ENCODE results near the gene KRR1.

The KRR1 gene

GRCh38 chr12:75511116-75512048 lies at the start of gene KRR1:
Gene KRR1, minus strand, starts transcription at chr12:75511609. Its CDS starts 12 bp downstream, at chr12:75511597.
- peak; percentile 98 for DNase-seq (ENCODE audit: low read depth, low spot score)

GRCh38 chr12:75560167-75560566 lies 48.8 kb upstream of the KRR1 start:
- DNase-seq (ENCODE audit: low read depth, low spot score), result no peak

GRCh38 chr12:75558287-75558686 lies 46.9 kb upstream of the KRR1 start:
- DNase-seq (ENCODE audit: low read depth, low spot score), result no peak

DNA sequence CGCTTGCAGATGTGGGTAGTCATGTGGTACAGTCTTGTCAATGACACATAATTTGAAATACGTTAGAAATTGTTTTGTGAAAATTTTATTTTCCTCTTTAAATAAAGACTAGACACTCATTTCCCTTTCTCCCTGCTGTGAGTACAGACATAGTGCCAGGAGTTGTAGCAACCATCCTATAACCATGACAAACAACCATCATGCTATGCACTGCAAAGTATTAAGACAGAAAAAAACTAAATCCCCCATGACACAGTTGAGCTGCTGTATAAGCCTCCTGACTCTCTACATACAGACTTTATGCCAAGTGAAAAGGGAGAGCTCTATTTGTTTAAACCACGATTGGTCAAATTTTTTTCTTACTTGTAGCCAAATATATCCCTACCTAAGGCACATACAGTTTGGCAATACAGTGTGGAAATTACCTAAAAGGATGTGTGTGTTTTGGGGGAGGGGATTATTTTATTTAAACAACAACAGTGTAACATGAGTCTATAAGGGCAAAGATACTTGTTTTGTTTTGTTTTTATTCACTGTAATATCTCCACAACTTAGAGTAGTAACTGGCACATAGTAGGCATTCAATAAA lies 45.0 kb upstream of the KRR1 start:
- no peak for DNase-seq (ENCODE audit: low read depth, low spot score)

DNA sequence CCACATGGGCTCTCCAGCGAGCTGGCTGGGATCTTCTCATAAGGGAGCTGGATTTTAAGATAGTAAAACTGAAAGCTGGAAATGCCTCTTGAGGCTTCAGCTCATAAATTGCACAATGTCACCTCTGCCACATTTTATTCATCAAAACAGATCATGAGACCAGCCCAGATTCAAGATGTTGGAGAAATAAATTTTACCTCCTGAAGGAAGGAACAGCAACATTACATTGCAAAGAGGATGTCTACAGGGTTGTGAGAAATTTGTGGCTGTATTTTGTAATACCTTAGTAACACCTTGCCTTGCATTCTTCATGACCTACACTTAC lies 43.1 kb upstream of the KRR1 start:
- no peak for DNase-seq (ENCODE audit: low read depth, low spot score)

DNA sequence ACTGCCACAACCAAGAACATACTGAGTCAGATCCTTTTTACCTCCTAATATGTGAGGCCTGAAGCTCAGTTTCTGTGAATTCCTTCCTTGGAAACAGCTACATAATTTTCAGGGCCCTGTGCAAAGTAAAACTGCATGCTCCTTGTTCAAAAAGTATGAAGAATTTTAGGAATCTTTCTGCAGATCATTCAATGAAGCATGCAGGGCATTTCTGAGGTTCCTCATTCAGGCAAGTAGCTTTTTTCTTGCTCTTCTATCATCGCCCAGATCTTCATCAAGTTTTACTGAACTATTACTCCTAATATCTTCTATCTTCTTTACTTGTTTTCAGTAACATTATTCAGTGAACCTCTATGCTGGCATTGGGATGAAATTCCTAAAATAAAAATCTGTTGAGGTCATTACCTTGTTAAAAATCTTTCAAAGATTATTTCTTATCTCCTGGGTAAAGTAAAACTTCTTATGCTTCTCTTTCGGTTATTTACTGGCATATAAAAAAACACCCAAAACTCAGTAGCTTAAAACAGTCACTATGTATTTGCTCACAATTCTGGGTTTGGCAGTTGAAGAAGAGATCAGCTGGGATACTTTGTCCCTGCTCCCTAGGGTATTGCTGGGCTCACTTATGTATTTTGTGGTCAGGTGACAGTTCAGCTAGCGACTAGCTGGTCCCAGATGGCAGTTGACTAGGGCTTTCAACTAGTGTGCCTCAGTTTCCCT lies 42.6 kb upstream of the KRR1 start:
- DNase-seq (ENCODE audit: low read depth, low spot score), result no peak

DNA sequence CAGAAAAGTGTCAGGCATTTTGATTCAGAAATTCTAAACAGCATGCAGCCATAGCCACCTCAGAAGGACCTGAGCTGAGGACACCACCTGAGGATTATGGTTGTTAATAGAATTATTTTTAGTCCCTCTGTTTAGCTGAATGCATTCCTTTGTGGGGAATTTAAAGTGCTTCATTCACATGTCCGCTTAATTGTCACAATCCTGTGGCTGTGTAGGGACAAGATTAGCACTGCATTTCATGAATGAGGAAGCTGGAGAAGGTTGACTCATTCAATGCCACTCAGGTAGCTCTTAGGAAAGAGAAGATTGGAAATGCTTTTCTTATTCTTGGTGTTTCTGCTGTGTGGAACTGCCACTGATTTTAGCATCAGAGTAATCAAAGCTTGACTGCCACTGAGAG lies 42.0 kb upstream of the KRR1 start:
- DNase-seq (ENCODE audit: low read depth, low spot score), result no peak

DNA sequence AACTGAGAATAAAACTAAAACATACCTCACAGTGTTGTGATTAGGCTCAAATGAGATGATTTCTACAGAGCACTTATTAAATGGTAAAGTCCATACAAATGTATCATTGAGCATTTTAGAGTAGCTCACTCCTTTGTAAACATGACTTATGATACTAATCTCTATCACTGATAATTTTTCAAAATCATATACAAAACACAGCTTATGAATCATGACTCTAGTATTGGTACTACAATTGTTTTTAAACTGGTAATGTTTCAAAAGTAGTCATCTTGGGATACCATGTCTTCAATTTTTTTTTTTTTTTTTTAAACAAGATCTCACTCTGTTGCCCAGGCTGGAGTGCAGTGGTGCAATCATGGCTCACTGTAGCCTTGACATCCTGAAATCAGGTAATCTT lies 40.1 kb upstream of the KRR1 start:
- no peak for DNase-seq (ENCODE audit: low read depth, low spot score)

DNA sequence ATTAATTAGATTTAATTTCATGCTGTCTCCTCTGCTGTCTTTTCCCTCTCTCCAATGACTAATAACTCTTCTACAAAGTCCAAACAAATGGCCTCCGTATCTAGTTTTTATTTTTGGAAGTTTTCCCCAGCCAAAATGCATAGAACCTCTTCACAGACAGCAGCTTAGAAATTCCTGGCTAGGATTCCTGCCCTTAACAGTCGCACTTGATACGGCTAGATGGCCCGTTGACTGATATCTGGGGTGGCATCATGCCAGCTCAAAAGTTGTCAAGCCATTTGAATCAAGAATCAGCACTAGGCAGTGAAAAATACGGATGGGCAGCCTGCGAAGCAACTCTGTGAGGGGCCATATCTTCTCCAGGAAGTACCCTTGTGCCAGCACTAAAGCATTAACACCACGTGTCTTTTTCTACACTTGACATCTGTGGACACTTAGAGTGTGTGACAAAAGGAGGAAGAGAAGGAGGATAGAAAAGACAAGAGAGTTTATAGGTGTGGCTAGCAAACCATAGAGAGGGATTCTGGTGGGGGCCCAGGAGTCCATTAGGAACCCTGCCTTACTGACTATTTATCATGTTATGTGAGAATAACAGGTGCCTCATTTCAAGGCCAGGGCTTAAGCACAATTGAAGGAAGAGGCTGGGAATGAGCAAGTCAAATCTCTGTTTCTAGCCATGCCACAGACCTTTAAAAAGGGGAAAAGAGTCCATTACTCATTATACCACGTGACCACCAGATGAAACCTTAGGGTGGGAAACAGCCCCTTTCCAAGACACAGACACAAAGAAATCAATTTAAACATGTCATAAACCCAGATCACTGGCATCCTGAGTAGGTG lies 39.2 kb upstream of the KRR1 start:
- DNase-seq (ENCODE audit: low read depth, low spot score), result no peak

GRCh38 chr12:75549989-75550388 lies 38.6 kb upstream of the KRR1 start:
- no peak for DNase-seq (ENCODE audit: low read depth, low spot score)

GRCh38 chr12:75548879-75549278 lies 37.5 kb upstream of the KRR1 start:
- DNase-seq (ENCODE audit: low read depth, low spot score), result no peak

- DNase-seq (ENCODE audit: low read depth, low spot score), result no peak
Measured at GRCh38 chr12:75545636-75546035, 34.2 kb upstream of the KRR1 start.

- no peak for DNase-seq (ENCODE audit: low read depth, low spot score)
Measured at GRCh38 chr12:75543529-75543928, 32.1 kb upstream of the KRR1 start.

GRCh38 chr12:75542942-75543341 lies 31.5 kb upstream of the KRR1 start:
- DNase-seq (ENCODE audit: low read depth, low spot score), result no peak

GRCh38 chr12:75539889-75540288 lies 28.5 kb upstream of the KRR1 start:
- no peak for DNase-seq (ENCODE audit: low read depth, low spot score)

- no peak for DNase-seq (ENCODE audit: low read depth, low spot score)
Measured at GRCh38 chr12:75533239-75533638, 21.8 kb upstream of the KRR1 start.

DNA sequence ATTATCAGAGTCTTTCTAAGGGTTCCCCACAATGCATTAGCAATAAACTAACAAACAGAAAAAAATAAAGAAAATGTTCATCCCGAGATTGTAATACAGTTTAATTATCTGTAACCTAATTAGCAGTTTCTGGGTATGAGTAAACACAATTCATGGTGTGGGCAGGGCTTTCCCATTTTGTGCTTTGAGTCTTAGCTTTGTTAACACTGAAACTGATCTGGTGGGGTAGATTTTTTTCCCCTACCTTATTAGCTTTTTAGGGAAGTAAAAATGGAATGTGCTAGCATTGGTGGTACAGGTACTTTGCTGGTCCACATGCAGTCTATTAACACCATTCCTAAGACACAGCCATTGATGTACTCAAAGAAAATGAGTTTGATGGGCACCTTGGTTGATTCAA lies 18.4 kb upstream of the KRR1 start:
- DNase-seq (ENCODE audit: low read depth, low spot score), result no peak

- no peak for DNase-seq (ENCODE audit: low read depth, low spot score)
Measured at GRCh38 chr12:75529316-75529715, 17.9 kb upstream of the KRR1 start.

GRCh38 chr12:75528692-75529091 lies 17.3 kb upstream of the KRR1 start:
- no peak for DNase-seq (ENCODE audit: low read depth, low spot score)

DNA sequence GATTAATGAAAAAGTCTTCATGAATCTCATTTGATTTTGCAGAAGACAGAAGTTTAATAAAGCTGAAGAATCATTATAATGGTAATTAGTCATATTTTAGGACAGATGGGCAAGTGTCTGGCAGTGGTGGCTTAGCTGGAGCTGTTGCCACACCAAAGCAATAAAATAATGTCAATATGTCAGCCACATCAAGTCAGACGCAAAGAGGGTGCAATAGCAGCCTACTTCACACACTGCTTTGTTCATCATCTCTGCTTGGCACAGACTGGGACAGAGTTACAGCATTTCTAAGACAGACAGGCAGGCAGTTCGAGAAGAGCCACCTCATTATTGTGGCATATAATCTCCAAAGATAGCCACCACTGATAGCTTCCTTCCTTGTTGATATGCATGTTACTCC lies 16.9 kb upstream of the KRR1 start:
- DNase-seq (ENCODE audit: low read depth, low spot score), result no peak

DNA sequence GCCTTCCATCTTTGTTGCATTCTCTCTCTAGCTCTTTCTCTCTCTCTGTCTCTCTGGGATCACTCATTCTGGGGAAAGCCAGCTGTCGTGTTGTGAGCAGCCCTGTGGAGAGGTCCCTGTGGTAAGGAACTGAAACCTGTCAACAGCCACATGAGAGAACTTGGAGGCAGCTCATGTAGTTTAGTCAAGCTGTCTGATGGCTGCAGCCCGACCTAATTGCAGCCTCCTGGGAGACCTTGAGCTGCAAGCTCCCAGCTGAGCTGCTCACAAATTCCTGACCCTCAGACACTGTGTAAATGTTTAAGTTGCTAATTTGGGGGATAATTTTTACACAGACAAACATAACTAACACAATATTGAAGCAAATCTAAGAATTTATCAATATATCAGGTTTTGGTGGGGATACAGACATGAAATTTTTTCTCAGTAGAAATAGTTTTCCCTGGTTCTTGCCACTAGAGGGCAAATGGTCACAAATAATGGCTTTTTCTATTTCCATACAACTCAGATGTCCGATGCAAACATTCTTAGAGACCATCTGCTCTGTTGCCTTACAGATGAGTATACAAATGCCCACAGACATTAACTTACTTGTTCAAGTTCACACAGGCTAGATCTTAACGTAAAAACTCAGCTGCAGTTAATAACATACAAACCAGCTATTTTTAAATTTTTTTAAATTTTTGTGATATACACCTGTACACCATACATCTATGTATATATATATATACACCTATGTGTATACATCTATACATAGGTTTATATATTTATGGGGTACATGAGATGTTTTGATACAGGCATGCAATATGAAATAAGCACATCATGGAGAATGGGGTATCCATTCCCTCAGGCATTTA lies 15.5 kb upstream of the KRR1 start:
- DNase-seq (ENCODE audit: low read depth, low spot score), result no peak
